A549 (cell line): ENCODE data around the gene C18orf63. TPM values are rescaled to one million over a fixed set of nuclear protein-coding genes. Genes with fewer than 3 reads are reported as not detected.

ENCODE experiments used
- ATAC-seq, 2 experiments: fragments of 200-7000 bp in 1 of 2; fragments of >200 bp in 1 of 2; cut with Nextera tagmentation in 1 of 2; cut with Tn5 transposase in 1 of 2; 3 replicates each; pipeline versions ENCODE4 v1.8.0 to v1.9.1; 2018 to 2020; ENCODE audit warnings: mild to moderate bottlenecking in 1 of 2, moderate library complexity in 1 of 2
- CTCF ChIA-PET: fragments of 300-600 bp; sonication (Branson Sonifier 250); formaldehyde crosslinking; extraction: SDS; loops from one replicate; lab custom pipeline; 2021; ENCODE audit warnings: antibody characterized with exemption, inconsistent platforms; lab: Yijun Ruan, JAX
- POLR2A ChIA-PET: fragments of 350-600 bp; formaldehyde crosslinking; extraction: SDS; loops from one replicate; lab custom pipeline; 2021; ENCODE audit warnings: antibody characterized with exemption, inconsistent platforms; lab: Yijun Ruan, JAX
- DNase-seq, 2 experiments: peaks; one replicate each; pipeline versions ENCODE4 v3.0.0 to v3.0.0-alpha.2; 2011 to 2016; ENCODE audit warnings: low read depth in 1 of 2, low spot score in 1 of 2
- FAIRE-seq: peaks from 2 replicates; lab custom pipeline; 2011; peaks lifted over from hg19 to GRCh38; lab: Jason Lieb, UNC
- H3K27ac ChIP-seq, 2 experiments: fragments of >200 bp; sonication (Bioruptor Twin); formaldehyde crosslinking; 3 replicates each; pipeline ENCODE4 v1.5.1; 2016 to 2017
- H3K4me1 ChIP-seq: fragments of >200 bp; sonication (Bioruptor Twin); formaldehyde crosslinking; 3 replicates; pipeline ENCODE4 v1.6.1; 2016
- H3K4me2 ChIP-seq: fragments of >200 bp; sonication (Bioruptor Twin); formaldehyde crosslinking; 3 replicates; pipeline ENCODE4 v1.6.1; 2016
- H3K4me3 ChIP-seq: fragments of >200 bp; sonication (Bioruptor Twin); formaldehyde crosslinking; 3 replicates; pipeline ENCODE4 v1.5.1; 2016
- H3K9me3 ChIP-seq: fragments of >200 bp; sonication (Bioruptor Twin); formaldehyde crosslinking; 3 replicates; pipeline ENCODE4 v1.6.1; 2016
- CBX8 ChIP-seq: fragments of 200-600 bp; sonication (generic); IDR thresholded peaks from 2 replicates; pipeline ENCODE4 v1.6.1; 2016
- CEBPB ChIP-seq, 2 experiments: fragments of >200 bp in 1 of 2; sonication (Bioruptor Twin) in 1 of 2; formaldehyde crosslinking in 1 of 2; IDR thresholded peaks; 2 replicates each; pipeline ENCODE4 v1.6.1; 2012 to 2016
- CHD4 ChIP-seq: fragments of 200-600 bp; sonication (generic); IDR thresholded peaks from 2 replicates; pipeline ENCODE4 v1.6.1; 2016; ENCODE audit warnings: antibody characterized with exemption, mild to moderate bottlenecking, borderline replicate concordance
- EHF ChIP-seq: fragments of 250-450 bp; sonication (Bioruptor Pico); IDR thresholded peaks from 2 replicates; pipeline ENCODE4 v1.5.0; 2020; ENCODE audit warnings: mild to moderate bottlenecking
- EHMT2 ChIP-seq: fragments of 200-600 bp; sonication (generic); IDR thresholded peaks from 2 replicates; pipeline ENCODE4 v1.6.1; 2016; ENCODE audit warnings: antibody characterized with exemption, low read depth, mild to moderate bottlenecking, moderate library complexity
- ESRRA ChIP-seq: fragments of 150-350 bp; IDR thresholded peaks from 2 replicates; pipeline ENCODE4 v1.6.1; 2014; ENCODE audit warnings: mild to moderate bottlenecking, low read length, borderline replicate concordance
- FOXS1 ChIP-seq: fragments of 250-450 bp; sonication (Bioruptor Pico); IDR thresholded peaks from 2 replicates; pipeline ENCODE4 v1.5.0; 2020; ENCODE audit warnings: mild to moderate bottlenecking, moderate library complexity
- GATA3 ChIP-seq: IDR thresholded peaks from 2 replicates; pipeline ENCODE4 v1.6.1; 2012; ENCODE audit warnings: borderline replicate concordance
- HDAC2 ChIP-seq: fragments of 200-600 bp; sonication (generic); IDR thresholded peaks from 2 replicates; pipeline ENCODE4 v1.6.1; 2016
- HOXB13 ChIP-seq: fragments of 250-450 bp; sonication (Bioruptor Pico); IDR thresholded peaks from 2 replicates; pipeline ENCODE4 v1.5.0; 2020; ENCODE audit warnings: low read depth, mild to moderate bottlenecking, moderate library complexity
- JUN ChIP-seq, 2 experiments: fragments of >200 bp; sonication (Bioruptor Twin); formaldehyde crosslinking; IDR thresholded peaks; 2 replicates in 1 of 2; 3 replicates in 1 of 2; pipeline ENCODE4 v1.6.1; 2016 to 2017
- KDM1A ChIP-seq: fragments of 200-600 bp; sonication (generic); IDR thresholded peaks from 2 replicates; pipeline ENCODE4 v1.6.1; 2016; ENCODE audit warnings: low read depth, mild to moderate bottlenecking
- KDM5A ChIP-seq: fragments of 200-600 bp; sonication (generic); IDR thresholded peaks from 2 replicates; pipeline ENCODE4 v1.6.1; 2016; ENCODE audit warnings: antibody characterized with exemption, mild to moderate bottlenecking
- MAFK ChIP-seq: fragments of 450-650 bp; IDR thresholded peaks from 2 replicates; pipeline ENCODE4 v1.6.1; 2014; ENCODE audit not compliant: partially characterized antibody
- MAX ChIP-seq: IDR thresholded peaks from 2 replicates; pipeline ENCODE4 v1.6.1; 2012
- MAZ ChIP-seq: fragments of 150-350 bp; IDR thresholded peaks from 2 replicates; pipeline ENCODE4 v1.6.1; 2014; ENCODE audit warnings: antibody characterized with exemption, low read depth, low read length, borderline replicate concordance
- MYC ChIP-seq: IDR thresholded peaks from 2 replicates; pipeline ENCODE4 v1.6.1; 2012; ENCODE audit warnings: mild to moderate bottlenecking, inconsistent platforms, low read length, improper control_type of control experiment, borderline replicate concordance
- NPAS2 ChIP-seq: fragments of 250-450 bp; sonication (Bioruptor Pico); IDR thresholded peaks from 2 replicates; pipeline ENCODE4 v1.8.0; 2022; ENCODE audit warnings: mild to moderate bottlenecking, moderate library complexity, borderline replicate concordance
- NR3C1 ChIP-seq: fragments of >200 bp; sonication (Bioruptor Twin); formaldehyde crosslinking; IDR thresholded peaks from 3 replicates; pipeline ENCODE4 v1.6.1; 2017
- POLR2AphosphoS2 ChIP-seq: conservative IDR thresholded peaks from 2 replicates; pipeline ENCODE4 v1.6.1; 2012; ENCODE audit warnings: low read length, improper control_type of control experiment, inconsistent platforms
- RAD21 ChIP-seq, 2 experiments: fragments of >200 bp in 1 of 2; sonication (Bioruptor Twin) in 1 of 2; formaldehyde crosslinking in 1 of 2; IDR thresholded peaks in 1 of 2; conservative IDR thresholded peaks in 1 of 2; 2 replicates in 1 of 2; 3 replicates in 1 of 2; pipeline ENCODE4 v1.6.1; 2012 to 2018; ENCODE audit warnings: inconsistent platforms in 1 of 2
- SMC3 ChIP-seq: fragments of >200 bp; sonication (Bioruptor Twin); formaldehyde crosslinking; IDR thresholded peaks from 3 replicates; pipeline ENCODE4 v1.6.1; 2018; ENCODE audit warnings: inconsistent platforms
- TFCP2L1 ChIP-seq: fragments of 250-450 bp; sonication (Bioruptor Pico); IDR thresholded peaks from 2 replicates; pipeline ENCODE4 v1.5.0; 2021; ENCODE audit warnings: mild to moderate bottlenecking
- ZNF302 ChIP-seq: fragments of 250-450 bp; sonication (Bioruptor Pico); IDR thresholded peaks from 2 replicates; pipeline ENCODE4 v1.9.0; 2021; ENCODE audit warnings: inconsistent platforms, mild to moderate bottlenecking, moderate library complexity
- ZSCAN20 ChIP-seq: fragments of 250-450 bp; sonication (Bioruptor Pico); IDR thresholded peaks from 2 replicates; pipeline ENCODE4 v1.8.0; 2022; ENCODE audit warnings: mild to moderate bottlenecking, moderate library complexity
- WGBS: methylation state at CpG from one replicate; pipeline ENCODE4 v1.1.6; 2017; ENCODE audit errors: missing lambda C conversion rate; 5-methylcytosine and 5-hydroxymethylcytosine counted together
- polyA plus RNA-seq, 4 experiments: library from polyadenylated mRNA; depleted of rRNA in 3 of 4; stranded (reverse); fragments of >200 nt; fragmentation: RNase III in 1 of 4; extraction: RNeasy Plus Mini Kit Qiagen cat#74134 plus additional on column Dnase treatment in 1 of 4; gene quantifications; 2 replicates in 3 of 4; 3 replicates in 1 of 4; pipeline ENCODE4 v1.2.3, GENCODE V29; 2011 to 2017
- TF ChIP-seq, protein P1 (sequence below): fragments of >200 bp; sonication (Bioruptor Twin); formaldehyde crosslinking; IDR thresholded peaks from 2 replicates; pipeline ENCODE4 v1.6.1; 2016
- TF ChIP-seq, protein P2 (sequence below): IDR thresholded peaks from 2 replicates; pipeline ENCODE4 v1.6.1; 2012; ENCODE audit warnings: low read depth, borderline replicate concordance
- TF ChIP-seq, protein P3 (sequence below): fragments of >200 bp; sonication (Bioruptor Twin); formaldehyde crosslinking; IDR thresholded peaks from 3 replicates; pipeline ENCODE4 v1.5.1; 2016

Gene C18orf63
- polyA plus RNA-seq, 2 of the 4 experiments (the other 2 are of a cell fraction), result not detected

DNA sequence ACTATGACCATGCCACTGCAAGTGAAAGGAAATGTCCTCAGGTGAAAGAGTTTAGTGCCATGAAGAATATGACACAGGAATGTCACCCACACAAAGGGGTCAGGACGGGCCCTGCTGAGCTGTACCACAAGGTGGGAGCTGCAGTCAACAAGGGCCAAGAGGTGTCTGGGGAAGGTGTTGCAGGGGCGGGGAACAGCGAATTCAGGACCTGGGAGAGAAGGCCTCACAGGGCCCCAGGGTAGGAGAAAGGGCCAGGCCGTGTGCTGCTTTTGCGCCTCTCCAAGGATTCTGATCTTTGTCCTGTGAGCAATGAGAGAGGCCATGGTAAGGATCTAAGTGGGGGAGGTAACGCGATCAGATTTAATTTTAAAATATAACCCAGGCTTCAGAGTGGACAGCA is 47.5 kb upstream of the C18orf63 start:
- ChIA-PET POLR2A (no interaction called here), CTCF (no interaction called here)
- WGBS, result 91% methylated on average over 7 of the region's 7 CpGs
- H3K9me3 ChIP-seq, result no peaks in the 10 kb centered on the region
- ATAC-seq (no peak), FAIRE-seq (no peak), DNase-seq (no peak)
- no peak overlapping the region for H3K4me2 ChIP-seq
- peaks cover 19% of the 10 kb centered on the region for H3K4me1 ChIP-seq
- H3K4me3 ChIP-seq, result no peak overlapping the region
- no peak overlapping the region; a peak in 1 of 6 replicates for H3K27ac ChIP-seq
- no peak for TF ChIP-seq MAZ
- TF ChIP-seq EHF, result no peak
- no peak for TF ChIP-seq POLR2AphosphoS2
- TF ChIP-seq CHD4, result no peak

DNA sequence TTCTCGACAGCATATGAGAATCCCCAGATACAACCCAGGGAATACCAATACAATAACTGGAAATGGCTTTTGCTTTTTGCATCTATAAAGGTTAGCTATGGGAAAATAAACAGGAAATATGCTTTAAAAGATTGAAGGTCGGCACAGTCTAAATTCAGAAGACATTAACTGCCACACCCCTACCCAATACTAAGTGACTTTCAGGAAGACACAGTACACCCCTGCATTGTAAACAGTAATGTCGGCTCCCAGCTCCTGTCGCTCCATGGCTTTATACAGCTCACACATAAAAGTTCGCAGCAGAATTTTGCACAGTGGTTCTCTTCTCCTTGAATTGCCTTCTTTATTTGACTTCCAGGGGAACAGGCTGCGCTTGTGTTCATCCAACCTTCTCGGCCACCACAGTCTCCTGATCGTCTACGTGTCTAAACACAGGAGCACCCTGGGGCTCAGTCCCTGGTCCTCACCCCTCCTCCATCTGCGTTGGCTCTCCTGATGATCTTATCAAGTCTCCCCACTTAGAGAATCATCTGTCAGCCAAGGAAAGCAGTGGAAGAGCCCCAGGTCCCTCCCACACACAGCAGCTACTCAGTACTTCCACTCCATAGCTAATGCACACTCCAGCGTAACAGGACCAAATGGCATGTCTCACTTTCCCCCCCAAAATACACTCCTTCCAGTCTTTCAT is 46.6 kb upstream of the C18orf63 start:
- no peaks in the 10 kb centered on the region for H3K9me3 ChIP-seq
- DNase-seq (no peak), ATAC-seq (no peak), FAIRE-seq (no peak)
- no peak for TF ChIP-seq MYC
- no peak for TF ChIP-seq HDAC2
- TF ChIP-seq ESRRA, result no peak
- TF ChIP-seq EHMT2, result no peak
- no peak for TF ChIP-seq JUN (IDR thresholded peaks at IDR 0.05)
- TF ChIP-seq, protein P1, sequence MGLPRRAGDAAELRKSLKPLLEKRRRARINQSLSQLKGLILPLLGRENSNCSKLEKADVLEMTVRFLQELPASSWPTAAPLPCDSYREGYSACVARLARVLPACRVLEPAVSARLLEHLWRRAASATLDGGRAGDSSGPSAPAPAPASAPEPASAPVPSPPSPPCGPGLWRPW, result no peak
- no peak for TF ChIP-seq GATA3
- TF ChIP-seq, protein P2, sequence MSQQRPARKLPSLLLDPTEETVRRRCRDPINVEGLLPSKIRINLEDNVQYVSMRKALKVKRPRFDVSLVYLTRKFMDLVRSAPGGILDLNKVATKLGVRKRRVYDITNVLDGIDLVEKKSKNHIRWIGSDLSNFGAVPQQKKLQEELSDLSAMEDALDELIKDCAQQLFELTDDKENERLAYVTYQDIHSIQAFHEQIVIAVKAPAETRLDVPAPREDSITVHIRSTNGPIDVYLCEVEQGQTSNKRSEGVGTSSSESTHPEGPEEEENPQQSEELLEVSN, result no peak
- no peak for TF ChIP-seq KDM5A
- TF ChIP-seq FOXS1 (CRISPR knock-in tag), result no peak
- no peak overlapping the region for H3K4me2 ChIP-seq
- no peak overlapping the region for H3K4me3 ChIP-seq
- CTCF ChIA-PET, result no interaction called here
- H3K27ac ChIP-seq, result no peak overlapping the region; a peak in 1 of 6 replicates
- POLR2A ChIA-PET, result no interaction called here
- H3K4me1 ChIP-seq, result peaks cover 19% of the 10 kb centered on the region
- WGBS, result 79% methylated on average over 11 of the region's 11 CpGs

- no peak for FAIRE-seq
- H3K4me3 ChIP-seq, result no peak overlapping the region
- POLR2A ChIA-PET, result no interaction called here
- H3K4me2 ChIP-seq, result no peak overlapping the region
- TF ChIP-seq, protein P3, sequence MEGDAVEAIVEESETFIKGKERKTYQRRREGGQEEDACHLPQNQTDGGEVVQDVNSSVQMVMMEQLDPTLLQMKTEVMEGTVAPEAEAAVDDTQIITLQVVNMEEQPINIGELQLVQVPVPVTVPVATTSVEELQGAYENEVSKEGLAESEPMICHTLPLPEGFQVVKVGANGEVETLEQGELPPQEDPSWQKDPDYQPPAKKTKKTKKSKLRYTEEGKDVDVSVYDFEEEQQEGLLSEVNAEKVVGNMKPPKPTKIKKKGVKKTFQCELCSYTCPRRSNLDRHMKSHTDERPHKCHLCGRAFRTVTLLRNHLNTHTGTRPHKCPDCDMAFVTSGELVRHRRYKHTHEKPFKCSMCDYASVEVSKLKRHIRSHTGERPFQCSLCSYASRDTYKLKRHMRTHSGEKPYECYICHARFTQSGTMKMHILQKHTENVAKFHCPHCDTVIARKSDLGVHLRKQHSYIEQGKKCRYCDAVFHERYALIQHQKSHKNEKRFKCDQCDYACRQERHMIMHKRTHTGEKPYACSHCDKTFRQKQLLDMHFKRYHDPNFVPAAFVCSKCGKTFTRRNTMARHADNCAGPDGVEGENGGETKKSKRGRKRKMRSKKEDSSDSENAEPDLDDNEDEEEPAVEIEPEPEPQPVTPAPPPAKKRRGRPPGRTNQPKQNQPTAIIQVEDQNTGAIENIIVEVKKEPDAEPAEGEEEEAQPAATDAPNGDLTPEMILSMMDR, result no peak
- TF ChIP-seq ZSCAN20, result no peak
- TF ChIP-seq MAFK, result no peak
- TF ChIP-seq MAZ, result no peak
- TF ChIP-seq POLR2AphosphoS2, result no peak
- TF ChIP-seq EHF, result no peak
- no peak for TF ChIP-seq CEBPB (IDR thresholded peaks at IDR 0.05)
- TF ChIP-seq TFCP2L1 (CRISPR knock-in tag), result no peak
- no peak for TF ChIP-seq MYC
- no peak for TF ChIP-seq MAX
- no peak for TF ChIP-seq RAD21 (conservative IDR thresholded peaks at IDR 0.05 in 1 of 2, IDR thresholded peaks at IDR 0.05 in 1 of 2)
- no peak for TF ChIP-seq CHD4
- no peak for TF ChIP-seq NR3C1
- TF ChIP-seq HOXB13 (CRISPR knock-in tag), result no peak
- TF ChIP-seq CBX8, result no peak
- no peak for TF ChIP-seq NPAS2
- no peak for TF ChIP-seq SMC3
- no peak for TF ChIP-seq ZNF302
- no peak for TF ChIP-seq EHMT2
- TF ChIP-seq KDM1A, result no peak
- TF ChIP-seq, all 56 proteins: peak for 0
- Histone ChIP-seq H3K4me1 (peaks cover 5% of the 10 kb centered on the region; the same call in 1 of the 3 replicates), H3K27ac (no peak overlapping the region), H3K9me3 (no peaks in the 10 kb centered on the region)
- 86% methylated on average over 3 of the region's 3 CpGs for WGBS
- CTCF ChIA-PET, result interaction anchor here (0.7 kb wide), 1 partner anchor 76 kb away, joined by 3 read pairs; no protein-coding TSS in a partner anchor
- DNase-seq (no peak), ATAC-seq (no peak)
Observed at GRCh38 chr18:74271635-74272034, 44.0 kb upstream of the C18orf63 start.
